ENCODE measurements around the gene FHIT. TPM values are rescaled to one million over a fixed set of nuclear protein-coding genes. Genes with fewer than 3 reads are reported as not detected.

Gene FHIT
- total RNA-seq, 4 donors from 2014 or later = 5.0 to 15.3 (median 8.3) TPM

- TF ChIP-seq CTCF (IDR thresholded peaks at IDR 0.05) = no peak
- TF ChIP-seq POLR2A (IDR thresholded peaks at IDR 0.05) = no peak
- intact Hi-C loops (cut with DNase I; ENCODE audit: low total_unique reads) = no loop called here
- 52 to 64% methylated on average over 5 of the region's 5 CpGs for WGBS, 2 donors
- DNase-seq (ENCODE audit: low spot score in 2 of 2) = no peak
- no peak overlapping the region for H3K4me3 ChIP-seq (ENCODE audit: low read depth, poor library complexity, severe bottlenecking)
These were observed 170.4 kb downstream of the FHIT start for GRCh38 chr3:61080737-61081445.

- 54 to 57% methylated on average over 6 of the region's 6 CpGs for WGBS, 2 donors
- TF ChIP-seq CTCF (IDR thresholded peaks at IDR 0.05) (no peak), POLR2A (IDR thresholded peaks at IDR 0.05) (no peak)
- intact Hi-C loops (cut with DNase I; ENCODE audit: low total_unique reads) = no loop called here
- DNase-seq (ENCODE audit: low spot score in 2 of 2) = no peak
- H3K4me3 ChIP-seq (ENCODE audit: low read depth, poor library complexity, severe bottlenecking) = no peak overlapping the region
These were observed 173.1 kb downstream of the FHIT start for GRCh38 chr3:61078048-61078752.

GRCh38 chr3:61077551-61077950, 173.7 kb downstream of the FHIT start:
- H3K4me3 ChIP-seq (ENCODE audit: low read depth, poor library complexity, severe bottlenecking) = no peak overlapping the region
- no peak for DNase-seq (ENCODE audit: low spot score in 2 of 2)
- intact Hi-C loops (cut with DNase I; ENCODE audit: low total_unique reads) = no loop called here
- 41 to 59% methylated on average over 1 of the region's 1 CpG for WGBS, 2 donors
- no peak for TF ChIP-seq CTCF (IDR thresholded peaks at IDR 0.05)
- no peak for TF ChIP-seq POLR2A (IDR thresholded peaks at IDR 0.05)

GRCh38 chr3:61074783-61075182, 176.5 kb downstream of the FHIT start:
- DNase-seq (ENCODE audit: low spot score in 2 of 2) = no peak
- intact Hi-C loops (cut with DNase I; ENCODE audit: low total_unique reads) = no loop called here
- H3K4me3 ChIP-seq (ENCODE audit: low read depth, poor library complexity, severe bottlenecking) = no peak overlapping the region
- 71 to 87% methylated on average over 3 of the region's 3 CpGs for WGBS, 2 donors
- TF ChIP-seq POLR2A (IDR thresholded peaks at IDR 0.05) (no peak), CTCF (IDR thresholded peaks at IDR 0.05) (no peak)

- H3K4me3 ChIP-seq (ENCODE audit: low read depth, poor library complexity, severe bottlenecking) = no peak overlapping the region
- no peak for DNase-seq (ENCODE audit: low spot score in 2 of 2)
- 76 to 77% methylated on average over 4 of the region's 4 CpGs for WGBS, 2 donors
- no peak for TF ChIP-seq CTCF (IDR thresholded peaks at IDR 0.05)
- no peak for TF ChIP-seq POLR2A (IDR thresholded peaks at IDR 0.05)
- intact Hi-C loops (cut with DNase I; ENCODE audit: low total_unique reads) = no loop called here
These were observed 177.6 kb downstream of the FHIT start for GRCh38 chr3:61073566-61074165.
